NB4 (cell line): ENCODE results near the gene NPHP4.

Experiments used
- MYC ChIP-seq: IDR thresholded peaks from 2 replicates; pipeline ENCODE4 v1.6.1; 2011; ENCODE audit warnings: low read depth, low read length
- POLR2A ChIP-seq: IDR thresholded peaks from 2 replicates; pipeline ENCODE4 v1.6.1; 2011; ENCODE audit warnings: mild to moderate bottlenecking; ENCODE audit not compliant: insufficient read length; ENCODE audit errors: extremely low read depth
- TF ChIP-seq, protein P1 (sequence below): IDR thresholded peaks from one replicate; pipeline ENCODE4 v1.5.1; 2012; ENCODE audit warnings: low read depth, low read length
- TF ChIP-seq, protein P2 (sequence below): IDR thresholded peaks from 2 replicates; pipeline ENCODE4 v1.6.1; 2011; ENCODE audit warnings: low read depth, low read length

DNA sequence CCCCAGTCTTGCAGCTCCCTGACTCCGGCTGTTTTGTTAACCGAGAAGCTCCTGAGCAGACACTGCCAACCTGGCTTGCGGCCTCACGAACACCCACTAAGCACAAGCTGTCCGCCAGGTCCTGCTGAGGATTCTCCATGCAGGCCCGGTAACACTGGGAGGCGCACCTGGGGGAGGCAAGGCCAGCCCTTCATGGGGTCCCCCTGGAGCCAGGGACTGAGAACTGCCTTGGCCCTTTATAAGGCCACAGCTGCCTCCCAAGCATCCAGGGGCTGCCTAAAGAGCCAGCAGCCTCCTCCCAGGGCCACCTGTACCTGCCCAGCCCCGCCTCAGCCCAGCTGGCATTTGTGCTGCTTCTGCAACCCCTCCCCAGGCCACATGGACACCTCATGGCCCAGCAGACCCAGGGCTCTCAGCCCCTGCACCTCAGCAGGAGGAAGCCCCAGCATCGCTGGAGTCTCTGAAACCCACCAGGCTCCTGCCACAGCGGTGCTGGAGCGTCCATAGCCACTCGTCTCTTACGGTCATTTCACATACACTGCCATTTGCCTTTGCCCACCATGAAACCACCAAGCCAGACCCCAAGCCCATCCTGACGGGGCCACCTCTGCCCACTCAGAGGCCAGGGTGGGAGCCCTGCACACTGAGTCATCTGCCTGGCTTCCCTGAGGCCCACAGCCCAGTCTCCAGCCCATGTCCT lies 82.5 kb downstream of the NPHP4 start:
- TF ChIP-seq, protein P1, sequence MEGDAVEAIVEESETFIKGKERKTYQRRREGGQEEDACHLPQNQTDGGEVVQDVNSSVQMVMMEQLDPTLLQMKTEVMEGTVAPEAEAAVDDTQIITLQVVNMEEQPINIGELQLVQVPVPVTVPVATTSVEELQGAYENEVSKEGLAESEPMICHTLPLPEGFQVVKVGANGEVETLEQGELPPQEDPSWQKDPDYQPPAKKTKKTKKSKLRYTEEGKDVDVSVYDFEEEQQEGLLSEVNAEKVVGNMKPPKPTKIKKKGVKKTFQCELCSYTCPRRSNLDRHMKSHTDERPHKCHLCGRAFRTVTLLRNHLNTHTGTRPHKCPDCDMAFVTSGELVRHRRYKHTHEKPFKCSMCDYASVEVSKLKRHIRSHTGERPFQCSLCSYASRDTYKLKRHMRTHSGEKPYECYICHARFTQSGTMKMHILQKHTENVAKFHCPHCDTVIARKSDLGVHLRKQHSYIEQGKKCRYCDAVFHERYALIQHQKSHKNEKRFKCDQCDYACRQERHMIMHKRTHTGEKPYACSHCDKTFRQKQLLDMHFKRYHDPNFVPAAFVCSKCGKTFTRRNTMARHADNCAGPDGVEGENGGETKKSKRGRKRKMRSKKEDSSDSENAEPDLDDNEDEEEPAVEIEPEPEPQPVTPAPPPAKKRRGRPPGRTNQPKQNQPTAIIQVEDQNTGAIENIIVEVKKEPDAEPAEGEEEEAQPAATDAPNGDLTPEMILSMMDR: no peak
- TF ChIP-seq, protein P2, sequence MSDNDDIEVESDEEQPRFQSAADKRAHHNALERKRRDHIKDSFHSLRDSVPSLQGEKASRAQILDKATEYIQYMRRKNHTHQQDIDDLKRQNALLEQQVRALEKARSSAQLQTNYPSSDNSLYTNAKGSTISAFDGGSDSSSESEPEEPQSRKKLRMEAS: no peak
- TF ChIP-seq MYC (no peak), POLR2A (no peak)
